NCI-H2171 treated with DMSO at 0.1 percent for 48 hours (cell line): ENCODE results near the gene MIER1.
A peak's percentile ranks its signal among the peaks of the same experiment; 100 is the strongest.

Experiments used
- DNase-seq: peaks from one replicate; lab custom pipeline; 2025; lab: John Stamatoyannopoulos, UW

Gene MIER1

DNA sequence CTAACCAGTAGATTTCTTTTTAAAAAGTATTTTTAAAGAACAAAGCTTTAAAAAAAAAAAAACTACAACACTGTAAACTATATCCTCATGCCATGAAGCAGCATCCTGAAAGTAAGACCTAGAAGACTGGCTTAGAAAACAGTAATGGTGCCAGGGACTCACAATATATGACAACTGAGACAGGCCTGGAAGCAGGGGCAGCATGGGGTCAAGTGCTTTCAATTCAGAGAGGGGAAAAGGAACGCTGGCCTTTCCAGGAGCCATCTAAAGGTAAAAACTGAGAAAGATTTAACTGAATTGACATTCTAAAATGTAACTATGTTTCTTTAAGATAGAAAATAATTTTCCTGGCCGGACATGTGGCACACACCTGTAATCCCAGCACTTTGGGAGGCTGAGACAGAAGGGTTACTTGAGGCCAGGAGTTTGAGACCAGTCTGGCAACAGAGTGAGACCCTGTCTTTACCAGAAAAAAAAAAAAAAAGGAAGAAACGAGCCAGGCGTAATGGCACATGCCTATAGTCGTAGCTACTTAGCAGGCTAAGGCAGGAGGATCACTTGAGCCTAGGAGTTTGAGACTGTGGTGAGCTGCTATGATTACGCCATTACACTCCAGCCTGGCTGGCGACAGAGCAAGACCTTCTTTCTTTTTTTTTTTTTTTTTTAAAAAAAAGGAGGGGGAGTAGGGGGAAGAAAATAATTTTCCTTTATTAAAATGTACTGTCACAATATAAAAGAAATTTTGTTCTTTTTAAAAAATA is 75.0 kb downstream of the MIER1 start:
- no peak for DNase-seq

DNA sequence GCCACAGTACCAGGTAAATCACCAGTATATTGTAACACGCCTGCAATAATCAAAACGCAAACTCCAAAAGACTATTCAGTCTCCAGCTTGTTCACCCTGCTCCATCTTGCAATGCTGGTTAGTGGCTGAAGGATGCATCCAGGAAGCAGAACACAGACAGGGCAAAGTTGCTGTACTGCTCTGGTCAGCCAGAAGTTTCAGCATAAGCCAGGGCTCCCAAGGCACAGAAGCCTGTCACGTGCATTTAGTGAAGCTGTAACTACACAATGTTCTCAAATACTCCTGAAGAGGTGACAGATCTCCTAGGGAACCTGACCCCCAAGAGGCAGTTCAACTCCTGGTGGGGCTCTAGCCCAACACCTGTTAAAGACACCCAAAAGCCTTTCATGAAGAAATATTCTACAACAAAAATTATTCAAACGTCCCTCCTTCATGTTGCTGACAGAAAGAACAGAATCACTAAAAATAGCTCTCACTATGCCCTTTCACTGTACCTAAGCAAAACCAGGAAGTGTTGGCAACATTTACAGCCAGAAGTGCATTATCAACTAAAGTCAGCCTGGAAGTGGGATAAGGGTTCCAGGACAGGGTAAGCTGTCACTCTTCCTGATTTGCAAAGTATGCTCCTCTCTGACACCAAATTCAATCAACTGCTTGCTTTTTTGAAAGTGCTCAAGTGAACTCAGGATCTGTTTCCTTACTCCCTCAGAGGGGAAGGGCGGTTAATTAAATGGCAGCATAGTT is 77.1 kb downstream of the MIER1 start:
- no peak for DNase-seq

DNA sequence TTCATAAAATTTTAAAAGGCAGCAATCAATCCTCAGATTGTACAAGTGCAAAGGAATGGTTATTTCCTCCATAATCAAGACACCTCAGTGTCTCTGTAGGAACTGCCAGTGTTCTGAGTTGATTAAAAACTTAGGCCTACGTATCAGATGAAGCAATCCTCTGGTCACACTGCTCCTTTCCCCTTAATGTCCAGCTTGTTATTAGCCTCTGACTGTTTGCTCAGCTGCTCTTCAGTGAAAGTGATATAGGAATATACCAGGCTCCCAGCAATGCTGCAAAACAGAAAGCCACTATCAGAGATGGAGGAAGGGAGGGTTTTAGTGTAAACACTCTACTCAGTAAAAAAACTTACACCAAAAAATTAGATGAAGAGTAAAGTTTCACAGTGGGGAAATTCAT is 79.4 kb downstream of the MIER1 start:
- DNase-seq: peak; percentile 11

DNA sequence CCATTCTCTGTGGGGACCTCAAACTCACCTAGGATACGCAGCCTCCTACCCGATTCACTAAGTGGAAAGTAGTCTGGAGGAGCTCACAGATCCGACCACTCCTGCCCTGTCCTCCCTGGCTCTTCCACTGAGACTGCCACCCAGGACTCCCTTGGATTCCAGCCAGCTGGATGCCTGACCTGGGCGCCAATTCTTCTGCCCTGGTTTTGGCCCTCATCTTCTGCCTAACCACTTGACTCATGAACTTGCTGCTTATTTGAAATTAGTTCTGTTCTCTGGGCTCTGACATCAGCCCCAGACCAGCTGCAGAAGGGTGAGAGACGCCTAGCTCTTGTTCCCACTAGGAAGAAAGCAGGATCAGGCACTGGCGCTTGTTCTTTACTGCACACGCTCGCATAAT is 80.3 kb downstream of the MIER1 start:
- DNase-seq: no peak

DNA sequence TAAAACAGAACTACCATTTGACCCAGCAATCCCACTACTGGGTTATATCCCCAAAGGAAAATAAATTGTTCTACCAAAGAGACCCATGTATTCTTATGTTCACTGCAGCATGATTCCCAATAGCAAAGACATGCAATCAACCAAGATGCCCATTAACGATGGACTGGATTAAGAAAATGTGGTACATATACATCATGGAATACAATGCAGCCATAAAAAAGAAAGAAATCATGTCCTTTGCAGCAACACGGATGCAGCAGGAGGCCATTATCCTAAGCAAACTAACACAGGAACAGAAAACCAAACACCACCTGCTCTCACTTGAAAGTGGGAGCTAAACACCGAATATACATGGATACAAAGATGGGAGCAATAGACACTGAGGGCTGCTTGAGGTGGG is 85.0 kb downstream of the MIER1 start:
- no peak for DNase-seq

DNA sequence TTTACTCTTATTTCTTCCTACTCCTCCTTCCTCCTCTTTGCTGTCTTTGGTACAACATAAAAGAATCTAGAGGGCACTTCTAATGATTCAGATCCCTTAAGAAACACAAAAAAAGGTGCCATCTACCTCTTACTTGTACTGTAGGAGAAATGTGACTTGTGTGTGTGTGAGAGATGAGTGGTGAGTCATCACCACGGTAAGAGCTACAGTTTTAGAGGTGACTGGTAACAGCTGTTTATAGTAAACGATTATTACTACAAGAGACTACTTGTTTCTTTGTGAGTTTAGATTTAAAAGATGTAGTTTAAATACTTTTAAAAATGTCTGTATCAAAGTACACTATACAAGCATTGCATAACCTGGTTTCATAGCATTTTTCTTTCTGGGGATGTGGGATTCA is 88.8 kb downstream of the MIER1 start:
- peak; percentile 20 for DNase-seq

DNA sequence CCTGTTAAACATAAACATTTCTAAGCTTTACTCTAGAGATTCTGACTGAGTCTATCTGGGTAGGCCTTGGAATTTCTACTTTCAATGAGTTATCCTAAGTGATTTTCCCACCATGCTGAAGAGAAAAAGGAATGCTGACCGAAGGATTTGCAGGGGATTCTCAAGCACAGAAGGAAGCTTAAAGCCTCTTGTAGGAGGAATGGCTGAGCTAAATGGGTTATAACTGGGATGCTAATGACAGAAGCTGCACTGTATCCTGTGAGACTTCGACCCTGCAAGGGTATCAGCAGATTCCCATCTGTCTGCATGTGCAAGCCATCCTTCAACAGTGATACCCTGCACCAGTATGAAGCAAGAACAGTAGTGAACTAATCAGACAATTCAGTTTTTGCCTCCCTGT is 93.8 kb downstream of the MIER1 start:
- DNase-seq: no peak

DNA sequence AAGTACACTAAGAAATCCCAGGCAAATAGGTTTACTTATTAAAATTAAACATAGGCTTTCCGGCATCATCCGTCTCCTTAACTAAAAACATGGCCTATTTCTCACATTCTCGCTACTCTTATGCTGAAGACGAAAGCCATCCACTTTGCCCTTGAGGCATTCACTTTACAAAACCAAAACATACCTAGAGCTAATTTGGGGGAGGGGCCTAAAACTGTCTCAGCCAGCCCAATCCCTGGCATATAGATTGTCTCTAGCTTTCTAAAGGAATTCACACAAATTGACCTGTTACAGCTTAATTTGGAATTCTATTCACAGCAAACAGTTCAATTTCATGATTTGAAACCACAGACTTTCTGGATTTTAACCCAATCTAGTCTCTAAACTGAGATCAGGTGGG is 94.3 kb downstream of the MIER1 start:
- DNase-seq: no peak

DNA sequence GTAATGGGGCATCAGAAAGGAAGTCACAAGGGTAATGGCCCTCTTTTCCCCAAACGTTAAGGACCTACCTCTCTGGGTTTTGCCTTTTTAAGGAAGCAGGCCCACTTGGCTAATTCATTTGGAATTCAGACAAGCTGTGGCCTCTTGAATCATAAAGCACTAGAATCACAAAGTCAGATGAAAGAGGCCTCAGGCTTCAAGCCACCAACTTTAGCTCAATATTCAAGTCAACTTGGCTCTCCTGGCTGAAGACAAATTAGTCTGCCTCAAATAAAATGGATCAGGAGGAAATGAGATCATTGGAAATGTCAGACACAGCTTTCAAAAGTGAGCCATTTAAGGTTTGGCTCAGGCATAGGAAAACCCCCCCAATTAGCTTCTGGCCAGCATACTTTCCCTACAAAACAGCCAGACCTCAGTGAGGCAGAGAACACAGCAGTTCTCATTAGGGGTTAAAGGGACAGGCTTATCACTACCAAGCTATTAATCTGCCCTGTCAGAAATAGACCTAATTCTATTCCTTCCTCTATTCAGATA is 94.9 kb downstream of the MIER1 start:
- no peak for DNase-seq

DNA sequence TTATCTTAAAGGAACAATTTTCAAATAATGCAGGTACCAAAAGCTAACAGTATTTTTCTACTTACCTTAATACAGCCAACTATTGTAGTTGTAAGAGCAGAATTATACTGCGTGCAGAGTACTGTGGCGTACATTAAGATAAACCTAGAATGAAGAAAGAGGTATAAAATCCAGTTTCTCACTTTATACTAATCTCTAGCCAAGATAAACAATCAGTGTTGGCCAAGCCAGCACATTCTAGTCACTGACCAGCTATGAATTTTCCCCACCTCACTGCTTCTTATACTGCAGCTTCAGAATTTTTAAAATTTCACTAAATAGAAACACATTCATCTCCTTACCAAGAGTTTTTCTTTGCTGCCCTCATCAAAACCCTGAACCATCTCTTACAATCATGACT is 95.5 kb downstream of the MIER1 start:
- DNase-seq: no peak

DNA sequence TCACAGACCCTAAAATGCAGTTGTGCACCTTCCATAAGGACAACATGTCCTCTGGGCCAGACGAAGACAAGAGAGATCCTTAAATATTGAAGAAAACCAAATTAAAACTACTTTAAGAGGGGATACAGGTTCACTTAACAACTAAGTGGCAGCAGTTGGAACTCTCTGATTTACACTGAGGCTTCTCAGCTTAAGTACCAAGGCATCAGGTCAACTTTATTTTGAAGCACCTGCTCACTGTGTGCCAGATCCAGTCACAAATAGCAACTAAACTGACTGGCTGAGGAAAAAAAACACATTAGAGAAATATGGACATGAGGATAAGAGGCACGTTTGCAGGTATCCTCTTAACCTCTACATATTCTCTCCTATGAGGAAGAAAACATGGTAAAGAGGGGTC is 96.0 kb downstream of the MIER1 start:
- no peak for DNase-seq

DNA sequence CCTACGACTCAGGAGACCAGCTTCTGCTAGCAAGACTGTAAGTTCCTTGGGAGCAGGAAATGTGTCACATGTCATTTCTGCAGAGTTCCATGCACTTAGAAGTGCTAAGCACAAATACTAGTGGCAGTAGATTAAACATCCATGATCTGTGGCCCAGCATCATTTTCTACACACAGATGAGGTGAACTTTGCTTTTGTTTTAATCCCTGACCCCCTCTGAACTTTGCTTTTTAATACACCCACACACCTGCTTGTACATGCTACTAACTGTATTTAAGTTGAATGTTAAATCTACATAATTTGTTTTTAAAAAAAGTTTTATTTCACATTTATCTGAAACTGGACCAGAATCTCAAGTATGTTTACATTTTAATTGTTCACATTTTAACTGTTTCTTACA is 104.7 kb downstream of the MIER1 start:
- no peak for DNase-seq

DNA sequence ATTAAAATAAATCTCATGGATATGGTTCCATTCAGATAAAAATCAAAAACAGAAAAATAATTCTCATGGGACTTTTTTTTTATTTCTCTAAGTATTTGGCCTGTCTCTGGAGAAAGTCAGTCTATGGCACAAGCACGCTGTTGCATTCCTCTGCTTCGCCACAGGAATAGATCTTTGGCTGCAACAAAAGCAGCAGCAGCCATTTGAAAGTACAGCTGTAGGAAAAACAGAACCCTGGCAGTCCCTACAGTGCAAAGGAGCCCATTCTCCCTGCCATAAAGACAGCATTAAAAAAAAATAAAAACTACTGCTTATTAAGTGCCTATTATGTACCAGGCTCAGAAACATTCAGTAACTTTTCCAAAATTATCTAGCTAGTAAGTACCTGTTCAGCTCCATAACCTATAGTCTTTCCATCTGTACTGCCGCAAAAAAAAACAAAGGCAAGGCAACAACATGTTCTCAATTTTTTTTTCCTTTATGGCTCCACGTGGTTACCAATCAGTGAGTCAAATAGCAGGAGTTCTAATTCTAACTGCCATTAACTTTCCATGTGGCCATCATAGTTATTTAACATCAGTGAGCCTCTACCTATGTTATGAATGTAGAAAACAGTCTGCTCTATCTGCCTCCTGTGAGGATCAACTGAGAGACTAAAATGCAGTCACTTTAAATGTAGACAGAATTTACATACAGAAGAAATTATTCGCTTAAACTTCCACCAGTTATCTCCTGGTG is 106.5 kb downstream of the MIER1 start:
- no peak for DNase-seq

DNA sequence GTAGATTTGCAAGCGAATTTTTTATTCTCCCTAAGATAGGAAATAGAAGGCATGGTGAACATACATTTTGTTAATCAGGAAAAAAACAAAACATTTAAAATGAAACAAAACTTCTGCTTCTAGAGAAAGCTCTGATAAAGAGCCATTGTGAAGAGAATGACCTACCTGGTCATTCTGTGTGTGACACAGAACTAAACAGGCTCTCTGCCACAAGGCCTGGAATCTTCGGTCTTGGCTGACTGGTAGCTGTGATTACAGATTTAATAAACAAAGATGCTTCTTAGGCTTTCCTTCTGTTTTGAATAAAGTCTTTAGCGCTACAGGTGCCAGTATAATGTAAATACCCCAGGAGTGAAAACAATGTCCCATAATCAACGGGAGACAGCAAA is 107.1 kb downstream of the MIER1 start:
- no peak for DNase-seq
